ENCODE measurements around the gene TUBA4B.
"Not testable (repeated sequence)": the region's sequence is repeated elsewhere in the genome, so short reads cannot be mapped to it uniquely, and the experiment has no call there.

The TUBA4B gene

DNA sequence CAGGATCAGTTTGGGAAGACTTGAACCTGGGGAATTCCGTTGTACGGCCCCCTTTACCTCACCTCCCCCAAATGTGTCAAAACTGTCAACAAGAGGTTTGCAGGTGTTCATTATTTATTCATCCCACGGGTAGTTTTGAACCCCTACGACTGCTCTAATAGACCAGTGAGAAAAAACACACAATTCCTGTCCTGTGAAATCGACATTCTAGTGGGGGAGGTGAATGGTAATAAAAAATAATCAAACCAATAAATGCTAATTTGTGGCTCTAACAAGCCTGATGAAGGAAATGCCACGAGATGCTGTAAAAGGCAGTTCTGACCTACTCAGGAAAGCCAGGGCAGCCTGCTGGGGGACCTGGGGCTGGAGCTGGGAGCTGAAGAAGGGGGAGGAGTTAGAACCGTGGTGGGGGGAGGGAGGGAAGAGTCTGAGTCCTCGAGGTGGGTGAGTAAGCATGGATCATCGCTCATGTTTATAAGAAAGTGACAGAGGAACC lies 25.7 kb downstream of the TUBA4B start:
- DNase-seq: no peak

GRCh38 chr2:219279151-219279915 lies 26.3 kb downstream of the TUBA4B start, which contains the start of gene DNAJB2:
Gene DNAJB2, plus strand, starts transcription at chr2:219279366. Its CDS starts 468 bp downstream, at chr2:219279834.
- peak; percentile 95 for DNase-seq

DNA sequence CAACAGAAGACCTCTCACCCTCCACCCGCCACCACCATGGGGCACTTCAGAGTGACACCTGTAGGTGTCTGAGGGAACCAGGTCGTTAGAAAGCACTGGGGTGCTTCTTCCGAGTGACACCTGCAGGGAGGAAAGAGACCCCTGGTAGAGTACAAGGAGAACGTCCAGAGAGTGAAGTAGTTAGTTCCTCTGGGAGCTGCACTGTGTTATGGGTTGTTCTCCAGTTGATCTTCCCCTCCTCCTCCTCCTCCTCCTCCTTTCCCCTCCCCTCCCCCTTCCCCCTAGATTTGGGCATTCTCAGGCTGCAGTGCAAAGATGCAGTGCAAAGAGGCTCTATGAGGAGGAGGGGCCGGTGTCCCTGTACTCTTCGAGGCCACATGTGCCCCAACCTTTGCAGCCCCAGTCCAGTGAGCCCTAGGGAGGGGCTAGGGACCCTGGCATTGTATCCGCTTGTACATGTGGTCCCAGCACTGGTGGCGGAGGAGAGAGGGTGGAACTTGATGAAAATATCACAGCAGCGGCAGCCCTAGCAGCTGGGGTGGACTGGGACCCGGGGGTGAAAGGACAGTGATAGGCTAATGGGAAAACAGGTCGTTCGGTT lies 27.0 kb downstream of the TUBA4B start:
- no peak for DNase-seq

DNA sequence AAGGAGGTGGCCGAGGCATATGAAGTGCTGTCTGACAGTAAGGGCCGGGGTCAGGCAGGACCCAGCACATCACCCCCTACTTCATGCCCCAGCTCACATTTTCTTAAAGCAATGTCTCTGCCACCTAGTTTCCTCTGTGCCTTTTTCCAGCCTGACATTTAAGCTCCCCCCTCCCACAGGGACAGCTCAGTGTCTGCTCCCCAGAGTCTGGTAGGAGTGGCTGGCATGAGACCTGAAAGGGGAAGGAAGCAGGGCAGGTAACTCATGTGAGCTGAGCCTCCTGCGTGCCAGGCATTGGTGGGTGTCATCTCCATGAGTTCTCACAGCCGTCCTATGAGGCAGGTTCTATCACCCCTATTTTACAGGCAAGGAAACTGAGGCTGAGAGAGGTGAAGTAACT lies 27.6 kb downstream of the TUBA4B start:
- DNase-seq: no peak

- DNase-seq: no peak
Observed at GRCh38 chr2:219281588-219281987, 28.5 kb downstream of the TUBA4B start.

GRCh38 chr2:219282375-219282774 lies 29.3 kb downstream of the TUBA4B start:
- no peak for DNase-seq

DNA sequence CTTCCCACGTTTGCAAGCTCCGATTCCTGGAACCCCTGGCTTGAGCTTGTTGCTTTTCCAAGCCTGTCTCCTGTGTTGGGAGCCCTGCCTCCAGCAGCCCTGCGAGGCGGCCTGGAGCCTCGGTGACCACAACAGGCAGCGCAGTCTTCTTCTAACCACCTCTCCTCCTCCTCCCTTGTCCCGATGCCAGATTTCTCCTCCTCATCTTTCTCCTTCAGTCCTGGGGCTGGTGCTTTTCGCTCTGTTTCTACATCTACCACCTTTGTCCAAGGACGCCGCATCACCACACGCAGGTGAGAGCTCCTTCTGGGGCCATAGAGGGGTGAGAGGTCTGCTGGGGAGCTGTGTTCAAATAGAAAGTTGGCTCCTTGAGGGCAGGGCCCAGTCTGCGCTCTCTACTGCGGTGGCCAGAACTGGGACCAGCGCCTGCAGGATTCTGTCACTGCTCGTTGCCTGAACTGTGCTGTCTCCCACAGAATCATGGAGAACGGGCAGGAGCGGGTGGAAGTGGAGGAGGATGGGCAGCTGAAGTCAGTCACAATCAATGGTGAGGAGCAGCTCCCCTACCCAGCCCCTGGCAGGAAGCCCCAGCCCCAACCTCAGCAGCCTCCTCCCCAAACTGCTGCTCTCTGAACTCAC lies 30.0 kb downstream of the TUBA4B start:
- DNase-seq: no peak

DNA sequence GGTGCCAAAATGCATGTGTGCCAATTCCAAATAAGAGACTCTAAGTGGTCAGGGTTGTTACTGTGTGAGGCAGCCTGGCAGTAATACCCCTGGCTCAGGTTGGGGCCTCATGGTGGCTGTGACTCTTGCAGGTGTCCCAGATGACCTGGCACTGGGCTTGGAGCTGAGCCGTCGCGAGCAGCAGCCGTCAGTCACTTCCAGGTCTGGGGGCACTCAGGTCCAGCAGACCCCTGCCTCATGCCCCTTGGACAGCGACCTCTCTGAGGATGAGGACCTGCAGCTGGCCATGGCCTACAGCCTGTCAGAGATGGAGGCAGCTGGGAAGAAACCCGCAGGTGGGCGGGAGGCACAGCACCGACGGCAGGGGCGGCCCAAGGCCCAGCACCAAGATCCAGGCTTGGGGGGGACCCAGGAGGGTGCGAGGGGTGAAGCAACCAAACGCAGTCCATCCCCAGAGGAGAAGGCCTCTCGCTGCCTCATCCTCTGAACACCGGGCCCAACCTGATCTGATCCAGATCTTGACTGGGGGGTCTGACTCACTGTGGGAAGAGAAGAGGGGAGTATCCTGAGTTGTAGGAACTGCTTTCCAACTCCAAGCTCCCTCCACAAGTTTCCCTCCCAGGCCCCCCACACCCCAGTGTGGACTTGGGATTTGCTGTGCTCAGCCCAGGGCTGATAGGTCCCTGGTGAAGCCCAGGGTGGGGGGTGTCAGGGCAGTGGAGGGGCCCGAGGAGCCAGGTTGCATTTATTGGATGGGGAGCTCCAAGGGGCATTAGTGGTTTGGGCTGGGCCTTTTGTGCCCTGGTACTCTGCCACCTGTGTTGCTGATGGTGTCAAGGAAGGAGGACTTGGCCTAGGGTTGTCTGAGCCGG lies 31.7 kb downstream of the TUBA4B start:
- DNase-seq: no peak

DNA sequence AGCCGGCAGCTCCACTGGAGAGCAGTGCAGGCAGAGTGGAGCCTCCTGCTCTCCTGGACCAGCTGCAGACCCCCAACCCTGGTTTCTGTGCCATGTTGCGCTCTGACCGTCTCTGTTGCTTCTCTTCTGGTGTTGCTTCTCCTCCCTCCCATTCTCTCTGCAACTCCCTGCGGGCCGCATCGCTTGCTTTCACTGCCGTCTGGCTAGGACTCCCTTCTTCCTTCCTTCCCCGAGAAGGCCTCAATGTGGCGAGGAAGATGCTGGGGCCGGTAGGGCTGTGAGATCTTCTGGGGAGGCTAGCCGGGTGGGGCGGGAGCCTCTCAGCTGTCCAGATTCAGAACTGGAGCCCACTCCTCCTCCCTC lies 32.3 kb downstream of the TUBA4B start:
- DNase-seq: no peak

DNA sequence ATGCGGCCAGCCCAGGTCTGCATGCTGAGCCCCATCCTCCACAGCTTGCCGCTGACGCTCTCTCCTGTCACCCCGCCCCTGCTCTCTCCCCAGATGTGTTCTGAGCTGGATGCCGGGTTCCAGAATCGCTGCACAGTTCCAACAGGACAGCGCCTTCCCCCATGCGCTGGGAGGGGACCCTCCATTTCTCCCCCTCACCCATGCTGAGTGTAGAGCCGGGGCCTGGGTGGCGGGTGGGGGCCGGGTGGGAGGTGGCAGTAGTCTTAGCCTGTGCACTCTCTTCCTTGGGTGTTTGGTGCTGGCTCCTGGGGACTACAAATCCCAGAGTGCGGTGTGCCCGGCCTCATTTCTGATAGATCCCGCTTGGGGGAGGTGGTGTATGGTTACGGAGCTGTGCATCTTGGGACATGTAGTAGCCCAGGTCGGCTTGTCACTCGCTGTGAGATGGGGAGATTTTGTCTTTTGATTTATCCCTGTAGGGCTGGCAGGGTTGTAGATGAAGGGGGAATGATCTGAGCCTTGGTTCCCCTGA lies 32.9 kb downstream of the TUBA4B start:
- no peak for DNase-seq

GRCh38 chr2:219286436-219287115 lies 33.5 kb downstream of the TUBA4B start:
- DNase-seq: no peak

DNA sequence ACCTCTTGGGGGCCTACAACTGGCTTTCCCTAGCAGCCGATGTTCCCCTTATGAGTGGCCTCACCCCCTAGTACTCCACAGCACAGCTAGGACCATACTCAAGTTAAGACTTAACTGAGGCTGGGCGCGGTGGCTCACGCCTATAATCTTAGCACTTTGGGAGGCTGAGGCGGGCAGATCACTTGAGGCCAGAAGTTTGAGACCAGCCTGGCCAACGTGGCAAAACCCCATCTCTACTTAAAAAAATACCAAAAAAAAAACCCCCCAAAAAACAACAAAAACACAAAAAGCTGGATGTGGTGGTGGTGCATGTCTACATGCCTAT lies 34.0 kb downstream of the TUBA4B start:
- DNase-seq: not testable (repeated sequence)

DNA sequence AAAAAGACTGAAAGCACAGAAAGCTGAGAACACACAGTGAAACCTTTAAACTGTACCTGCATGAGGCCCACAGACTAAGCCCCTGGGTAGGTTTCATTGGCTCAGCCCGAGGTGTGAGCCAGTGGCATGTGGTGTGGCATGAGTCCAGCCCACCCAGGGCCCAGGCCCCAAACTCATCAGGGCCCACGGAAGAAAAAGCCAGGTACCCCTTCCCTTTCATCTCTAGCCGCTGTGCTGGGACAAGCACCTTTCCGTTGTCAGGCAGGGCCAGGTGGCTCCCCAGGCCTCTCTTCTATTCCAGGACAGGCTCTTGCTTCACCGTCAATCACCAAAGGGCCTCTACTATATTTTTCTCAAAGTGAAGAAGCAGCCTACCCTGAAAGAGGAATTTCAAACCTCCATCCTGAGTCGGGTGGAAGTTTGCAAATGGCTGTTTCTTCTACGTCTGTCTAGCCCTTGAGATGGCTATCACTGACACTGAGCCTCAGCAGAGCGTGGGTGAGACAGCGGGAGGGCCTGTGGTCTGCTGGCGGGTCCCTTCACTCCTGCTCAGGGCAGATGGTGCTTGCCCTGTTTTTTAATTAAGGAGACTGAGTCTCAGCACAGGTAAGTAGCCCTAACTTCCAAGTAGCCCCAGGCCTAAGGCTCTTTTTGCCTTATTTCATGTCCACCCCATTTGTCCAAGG lies 34.7 kb downstream of the TUBA4B start:
- DNase-seq: no peak

- DNase-seq: no peak
Observed at GRCh38 chr2:219289195-219289536, 36.1 kb downstream of the TUBA4B start.

GRCh38 chr2:219289537-219290361 lies 36.7 kb downstream of the TUBA4B start:
- DNase-seq: no peak

DNA sequence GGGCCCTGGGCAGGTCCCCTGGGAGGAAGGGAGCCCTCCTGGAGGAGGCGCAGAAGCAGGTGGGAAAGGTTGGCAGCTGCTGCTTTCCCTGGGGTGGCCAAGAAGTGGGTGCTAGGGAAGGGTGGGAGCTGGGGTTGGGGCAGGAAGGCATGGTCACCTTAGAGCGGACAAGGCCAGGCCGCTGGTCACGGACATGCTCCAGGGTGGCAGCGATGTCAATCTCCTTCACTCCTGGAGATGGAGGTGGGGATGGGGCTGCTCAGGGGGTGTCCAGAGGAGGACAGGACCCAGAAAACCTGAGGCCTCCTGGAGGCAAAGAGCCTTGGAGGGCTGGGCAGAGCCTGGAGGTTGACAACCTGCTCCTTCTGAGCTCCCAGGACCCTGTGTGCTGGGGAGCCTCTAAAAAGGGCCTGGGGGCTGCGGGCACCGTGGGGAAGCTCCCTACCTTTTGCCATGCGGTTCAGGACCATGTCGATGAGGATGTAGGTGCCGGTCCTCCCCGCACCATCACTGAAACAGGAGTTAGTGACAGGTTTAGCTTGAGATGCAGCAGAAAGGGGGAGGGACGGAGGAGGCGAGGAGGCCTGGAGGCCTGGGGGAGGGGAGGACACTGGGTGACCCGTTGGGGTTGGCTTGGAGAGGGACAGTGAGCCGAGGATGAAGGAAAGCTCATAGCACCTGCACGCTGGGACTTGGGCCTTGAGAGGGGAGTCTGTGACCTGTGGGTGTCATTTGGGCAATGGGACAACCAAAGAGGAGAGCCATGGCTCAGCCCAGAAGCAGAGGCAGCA lies 37.5 kb downstream of the TUBA4B start:
- DNase-seq: no peak

DNA sequence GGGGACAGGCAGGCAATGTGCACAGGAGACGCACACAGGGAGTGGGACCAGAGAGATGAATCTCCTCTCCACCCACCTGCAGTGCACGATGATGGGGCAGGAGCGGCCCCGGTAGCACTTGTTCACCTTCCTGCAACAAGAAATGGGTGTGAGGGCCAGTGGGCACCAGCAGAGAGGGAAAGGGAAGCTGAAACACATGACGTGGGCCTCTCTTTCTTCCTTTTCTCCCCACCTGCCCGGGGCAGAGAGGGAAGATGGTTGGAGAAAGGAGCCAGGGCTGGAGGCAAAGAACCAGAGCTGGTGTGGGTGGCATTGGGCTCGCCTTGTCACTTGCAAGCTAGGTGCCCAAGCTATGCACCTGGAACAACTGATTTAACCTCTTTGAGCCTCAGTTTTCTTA lies 38.4 kb downstream of the TUBA4B start:
- no peak for DNase-seq

DNA sequence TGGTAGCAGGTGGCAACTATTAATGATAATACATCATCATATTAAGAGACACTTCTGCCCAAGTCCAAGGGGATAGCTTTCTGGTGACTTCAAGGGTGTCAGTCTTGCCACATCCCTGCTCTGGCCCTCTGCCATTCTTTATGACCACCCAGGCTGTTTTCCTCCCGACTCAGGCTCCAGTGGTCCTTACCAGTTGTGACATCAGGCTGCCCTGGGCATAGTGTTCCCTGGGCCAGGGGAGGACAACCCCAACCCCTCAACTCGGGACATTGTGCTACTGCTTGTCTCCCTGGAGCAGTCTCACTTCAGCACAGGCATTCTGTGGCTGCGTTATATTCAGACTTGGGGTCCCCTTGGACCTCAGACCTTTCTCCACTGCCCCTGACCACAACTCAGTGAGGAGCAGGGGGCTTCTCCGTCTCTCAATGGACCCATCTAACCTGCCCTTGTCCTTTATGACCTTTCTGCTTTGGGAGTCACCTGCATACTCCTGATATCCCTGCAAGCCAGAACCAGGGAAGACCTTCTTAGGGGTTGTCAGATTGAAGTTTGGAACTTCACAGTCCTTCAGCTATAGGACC lies 39.0 kb downstream of the TUBA4B start:
- DNase-seq: no peak

DNA sequence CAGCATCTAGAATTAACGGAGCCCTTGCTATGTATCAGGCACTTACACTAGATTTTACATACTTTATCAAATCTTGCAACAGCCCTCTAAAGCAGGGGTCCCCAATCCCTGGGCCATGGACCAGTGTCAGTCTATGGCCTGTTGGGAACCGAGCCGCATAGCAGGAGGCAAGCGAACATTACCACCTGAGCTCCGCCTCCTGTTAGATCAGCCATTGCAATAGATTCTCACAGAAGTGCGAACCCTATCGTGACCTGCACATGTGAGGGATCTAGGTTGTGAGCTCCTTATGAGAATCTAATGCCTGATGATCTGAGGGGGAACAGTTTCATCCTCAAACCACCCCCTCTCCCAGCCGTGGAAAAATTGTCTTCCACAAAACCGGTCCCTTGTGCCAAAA lies 39.6 kb downstream of the TUBA4B start:
- DNase-seq: no peak
